Hindlimb muscle (tissue), 1 donor: ENCODE data around the gene CHCT1. TPM values are rescaled to one million over a fixed set of nuclear protein-coding genes. Genes with fewer than 3 reads are reported as not detected.
"Not testable (repeated sequence)": the region's sequence is repeated elsewhere in the genome, so short reads cannot be mapped to it uniquely, and the experiment has no call there.

Experiments used
- DNase-seq: peaks from one replicate; pipeline ENCODE4 v3.0.0-alpha.2; 2013
- polyA plus RNA-seq: library from polyadenylated mRNA; unstranded; fragments of 120-200 nt; gene quantifications from one replicate; pipeline ENCODE4 v1.2.1, GENCODE V29; 2013; ENCODE audit not compliant: insufficient read length

CHCT1 gene
- not detected for polyA plus RNA-seq

DNA sequence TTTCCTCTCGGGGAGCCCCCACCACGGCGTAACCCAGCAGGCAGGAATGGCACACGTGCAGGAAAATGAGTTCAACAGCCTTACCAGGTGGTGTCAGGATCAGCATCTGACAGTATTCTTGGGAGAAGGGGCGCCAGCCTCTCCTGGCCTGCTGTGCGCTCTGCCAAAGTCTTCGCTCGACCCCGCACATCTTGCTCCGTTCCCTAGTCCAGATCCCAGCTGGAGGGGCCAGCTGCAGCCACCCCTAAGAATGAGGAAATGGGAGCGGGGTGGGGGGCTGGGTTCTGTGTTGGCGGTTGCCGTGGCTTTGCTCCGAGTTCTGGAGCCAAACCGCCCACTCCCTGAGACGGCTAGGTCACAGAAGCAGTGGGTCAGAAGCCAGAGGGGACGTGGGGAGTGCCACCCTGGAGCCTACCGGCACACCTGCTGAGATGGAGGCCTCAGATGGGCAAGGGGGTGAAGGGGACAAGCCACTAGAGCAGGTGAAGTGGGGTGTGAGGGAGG is at the start of gene CHCT1:
TSS of gene CHCT1 (plus strand) at position 328 of the 504 bp plus-strand sequence. CDS start at position 432, 104 bp downstream.
- DNase-seq = no peak

DNA sequence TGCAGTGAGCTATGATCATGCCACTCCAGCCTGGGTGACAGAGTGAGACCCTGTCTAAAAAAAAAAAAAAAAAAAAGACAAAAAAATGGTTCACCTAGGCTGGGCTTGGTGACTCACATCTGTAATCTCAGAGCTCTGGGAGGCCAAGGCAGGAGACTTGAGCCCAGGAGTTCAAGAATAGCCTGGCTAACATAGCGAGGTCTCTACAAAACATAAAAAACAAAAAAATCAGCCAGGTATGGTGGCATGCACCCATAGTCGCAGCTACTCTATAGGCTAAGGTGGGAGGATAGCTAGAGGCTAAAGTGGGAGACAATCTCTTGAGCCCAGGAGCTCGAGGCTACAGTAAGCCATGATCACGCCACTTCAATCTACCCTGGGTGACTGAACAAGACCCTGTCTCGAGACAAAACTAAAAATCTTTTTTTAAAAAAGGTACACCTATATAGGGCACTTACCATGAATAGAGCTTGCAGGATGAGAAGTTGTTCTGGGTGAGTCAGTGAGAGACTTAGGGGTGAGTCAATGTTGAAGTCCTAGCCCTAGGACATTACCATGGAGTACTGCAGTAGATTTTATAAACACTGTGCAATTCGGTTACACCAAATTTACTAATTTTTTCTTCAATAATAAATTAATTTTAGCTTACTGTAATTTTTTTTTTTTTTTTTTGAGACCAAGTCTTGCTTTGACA is 49.4 kb upstream of the CHCT1 start:
- DNase-seq = no peak

DNA sequence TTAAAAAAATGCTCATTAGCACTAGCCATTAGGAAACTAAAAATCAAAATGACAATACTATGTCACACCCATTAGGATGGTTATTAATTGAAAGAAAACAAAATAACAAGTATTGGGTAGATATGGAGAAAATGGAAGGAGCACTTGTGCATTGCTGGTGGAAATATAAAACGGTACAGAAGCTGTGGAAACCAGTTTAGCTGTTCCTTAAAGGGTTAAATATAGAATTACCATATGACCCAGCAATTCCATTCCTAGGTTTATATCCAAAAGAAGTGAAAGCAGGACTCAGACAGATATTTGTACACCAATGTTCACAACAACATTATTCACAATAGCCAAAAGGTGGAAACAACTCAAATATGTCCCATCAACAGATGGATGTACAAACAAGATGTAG is 44.1 kb upstream of the CHCT1 start:
- DNase-seq = not testable (repeated sequence)

DNA sequence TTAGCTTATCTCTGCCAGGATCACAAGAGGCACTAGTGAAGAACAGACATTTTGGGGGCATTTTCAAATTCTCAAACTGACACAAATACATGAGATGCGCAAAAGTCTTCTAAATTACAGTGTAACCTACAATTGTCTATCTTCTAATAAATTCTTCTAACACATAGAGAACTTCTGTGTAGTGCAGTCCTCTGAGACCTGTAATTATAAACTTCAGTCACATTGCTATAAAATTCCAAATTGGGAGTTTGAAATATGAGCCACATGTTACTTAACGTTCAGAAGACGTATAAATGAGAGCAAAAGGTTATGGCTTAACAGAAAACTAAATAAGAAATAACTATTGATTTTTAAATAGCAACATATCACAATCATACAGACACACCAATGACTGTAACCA is 42.8 kb upstream of the CHCT1 start:
- not testable (repeated sequence) for DNase-seq

DNA sequence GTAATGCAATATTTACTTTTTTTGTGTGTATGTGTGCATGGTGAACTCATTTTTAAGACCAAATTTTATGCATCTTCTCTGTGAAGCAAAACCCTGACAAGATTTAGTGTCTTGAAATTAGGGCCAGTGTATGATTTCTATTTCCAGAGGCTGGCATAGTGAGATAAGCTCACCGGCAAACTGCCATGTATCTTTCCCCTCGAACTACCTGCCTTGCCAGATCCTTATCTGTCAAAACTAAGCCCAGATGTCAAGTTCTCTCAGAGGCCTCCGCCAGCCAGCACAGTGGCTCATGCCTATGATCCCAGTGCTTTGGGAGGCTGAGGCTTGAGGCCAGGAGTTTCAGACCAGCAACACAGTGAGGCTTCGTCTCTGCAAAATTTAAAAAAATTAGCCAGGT is 40.3 kb upstream of the CHCT1 start:
- no peak for DNase-seq

DNA sequence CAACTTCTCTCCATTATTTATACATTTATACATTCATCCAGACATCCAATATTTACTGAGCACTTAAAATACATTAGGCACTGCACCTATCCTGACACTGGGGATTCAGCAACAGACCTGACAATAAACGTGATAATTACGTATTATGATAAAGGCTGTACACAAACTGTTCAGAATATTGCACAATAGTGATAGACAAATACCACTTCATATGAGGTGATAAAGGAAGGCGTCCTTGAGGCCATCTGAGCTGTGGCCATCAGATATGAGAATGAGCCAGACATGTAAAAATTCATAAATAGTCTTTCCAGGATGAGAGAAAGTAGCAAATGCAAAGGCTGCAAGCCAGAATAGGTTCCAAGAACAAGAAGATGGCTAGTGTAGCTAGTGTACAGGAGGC is 38.9 kb upstream of the CHCT1 start:
- DNase-seq = no peak

DNA sequence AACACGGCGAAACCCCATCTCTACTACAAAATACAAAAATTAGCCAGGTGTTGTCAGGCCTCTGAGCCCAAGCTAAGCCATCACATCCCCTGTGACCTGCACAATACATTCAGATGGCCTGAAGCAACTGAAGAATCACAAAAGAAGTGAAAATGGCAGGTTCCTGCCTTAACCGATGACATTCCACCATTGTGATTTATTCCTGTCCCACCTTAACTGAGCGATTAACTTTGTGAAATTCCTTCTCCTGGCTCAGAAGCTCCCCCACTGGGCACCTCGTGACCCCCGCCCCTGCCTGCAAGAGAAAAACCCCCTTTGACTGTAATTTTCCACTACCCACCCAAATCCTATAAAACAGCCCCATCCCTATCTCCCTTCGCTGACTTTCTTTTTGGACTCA is 37.4 kb upstream of the CHCT1 start:
- DNase-seq = not testable (repeated sequence)

DNA sequence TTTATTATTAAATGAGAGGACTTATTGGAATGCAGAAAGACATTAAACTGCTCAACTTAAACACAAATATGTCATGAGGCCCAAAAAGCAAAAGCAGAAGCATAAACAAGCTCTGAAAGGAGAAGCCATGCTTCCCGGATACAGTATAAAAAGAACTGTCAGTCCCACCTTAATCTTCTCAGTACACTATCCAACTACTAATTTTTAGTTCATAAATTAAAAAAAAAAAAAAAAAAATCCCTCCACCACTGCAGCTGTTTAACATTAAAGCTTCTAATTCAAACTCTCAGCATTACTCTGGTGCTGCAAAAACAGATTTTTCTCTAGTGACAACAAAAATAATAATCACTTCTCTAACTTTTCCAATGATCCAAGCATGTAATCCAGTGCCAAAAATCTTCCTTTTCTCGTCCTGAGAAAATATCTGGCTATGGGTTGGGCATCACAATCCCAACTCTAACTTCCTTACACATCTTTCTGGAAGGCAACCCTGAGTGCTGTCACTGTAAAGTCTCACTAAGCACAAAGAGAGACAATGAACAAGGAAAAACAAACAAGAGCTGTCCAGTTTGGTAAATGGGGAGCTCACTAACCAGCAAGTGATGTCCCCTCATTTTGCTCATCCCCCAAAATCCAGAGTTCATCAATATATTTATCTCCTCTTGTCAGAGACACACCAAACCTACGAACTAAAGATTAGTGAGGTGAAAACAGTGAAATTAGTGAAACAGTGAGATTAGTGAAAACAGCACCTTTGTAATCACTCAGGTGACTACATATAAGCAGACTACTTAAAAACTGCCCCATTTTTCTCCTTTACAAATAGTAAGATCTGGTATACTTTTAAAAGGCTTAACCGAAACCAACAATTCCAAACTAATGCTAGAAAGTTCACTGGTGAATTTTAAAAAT is 35.9 kb upstream of the CHCT1 start:
- no peak for DNase-seq

DNA sequence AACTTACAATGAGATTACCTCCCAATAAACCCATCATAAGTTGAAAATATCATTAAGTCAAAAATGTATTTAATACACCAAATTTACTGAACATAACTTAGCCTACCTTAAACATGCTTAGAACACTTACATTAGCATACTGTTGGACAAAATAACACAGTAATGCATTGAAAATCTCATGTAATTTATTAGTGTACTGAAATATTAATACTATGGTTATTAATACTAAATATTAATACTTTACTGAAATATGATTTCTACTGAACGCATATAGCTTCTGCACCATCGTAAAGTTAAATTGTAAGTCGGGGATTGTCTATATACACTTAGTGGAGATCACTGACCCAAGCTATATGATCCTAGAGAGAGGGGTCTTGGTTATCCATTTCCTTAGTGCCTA is 34.6 kb upstream of the CHCT1 start:
- DNase-seq = no peak

DNA sequence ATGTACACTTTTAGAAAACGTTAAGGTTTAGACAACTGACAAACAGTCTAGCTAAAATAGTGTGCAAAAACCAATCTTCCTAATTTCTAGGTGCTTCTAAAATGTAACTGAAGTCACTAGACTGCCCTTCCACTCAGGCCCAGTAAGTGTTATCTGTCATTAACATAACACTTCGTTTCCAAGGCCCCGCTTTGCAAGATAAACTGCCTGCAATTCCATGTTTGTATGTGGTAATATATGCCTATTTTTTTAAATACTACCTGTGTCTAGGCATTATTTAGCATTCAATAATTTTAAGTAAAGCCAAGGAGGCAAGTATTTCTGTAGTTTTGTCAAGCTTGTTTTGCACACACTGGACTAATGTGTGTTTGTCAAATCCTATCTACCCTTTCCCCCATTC is 33.5 kb upstream of the CHCT1 start:
- no peak for DNase-seq

DNA sequence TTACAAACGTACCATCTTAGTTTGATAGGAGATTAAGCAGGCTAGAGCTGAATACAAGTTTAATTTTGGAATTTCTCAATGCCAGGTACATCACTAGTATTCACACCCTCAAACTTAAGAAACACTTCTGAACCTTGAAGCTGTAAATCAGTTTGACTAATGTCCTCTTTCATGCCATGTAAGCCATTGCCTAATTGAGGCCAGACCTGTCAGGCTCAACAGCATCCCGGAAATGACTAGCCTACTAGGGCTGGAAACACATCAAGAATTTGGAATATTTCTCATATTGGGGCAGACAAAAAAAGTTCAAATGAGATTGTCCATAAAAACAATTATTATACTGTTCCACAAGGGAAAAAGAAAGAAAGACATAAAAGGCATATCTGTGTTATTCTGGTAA is 32.1 kb upstream of the CHCT1 start:
- DNase-seq = no peak

DNA sequence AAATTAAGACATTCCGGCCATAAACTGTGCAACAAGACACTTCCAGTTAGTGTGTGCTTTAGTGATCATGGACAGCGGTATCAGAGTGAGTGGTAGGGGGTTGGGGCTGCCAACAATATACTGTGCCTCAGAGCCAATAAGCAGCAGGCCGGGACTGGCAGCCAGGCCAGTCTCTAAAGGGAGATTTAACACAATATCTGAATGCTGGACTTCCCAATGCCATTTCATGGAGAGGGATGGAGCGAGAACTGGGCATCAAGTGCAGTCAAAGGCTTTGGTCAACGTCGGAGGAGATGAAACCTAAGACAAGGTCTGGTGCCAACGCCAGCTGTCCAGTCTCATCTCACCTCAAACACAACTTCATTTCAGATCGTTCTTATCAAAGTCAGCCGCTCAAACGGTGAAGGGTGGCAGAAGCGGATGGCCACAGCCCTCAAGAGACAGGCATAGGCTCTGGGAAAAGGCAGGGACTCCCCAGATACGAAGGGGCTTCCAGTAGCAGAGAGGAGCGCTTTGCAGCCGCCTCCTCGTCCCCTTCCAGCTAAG is 31.3 kb upstream of the CHCT1 start:
- peak; percentile 23 for DNase-seq

DNA sequence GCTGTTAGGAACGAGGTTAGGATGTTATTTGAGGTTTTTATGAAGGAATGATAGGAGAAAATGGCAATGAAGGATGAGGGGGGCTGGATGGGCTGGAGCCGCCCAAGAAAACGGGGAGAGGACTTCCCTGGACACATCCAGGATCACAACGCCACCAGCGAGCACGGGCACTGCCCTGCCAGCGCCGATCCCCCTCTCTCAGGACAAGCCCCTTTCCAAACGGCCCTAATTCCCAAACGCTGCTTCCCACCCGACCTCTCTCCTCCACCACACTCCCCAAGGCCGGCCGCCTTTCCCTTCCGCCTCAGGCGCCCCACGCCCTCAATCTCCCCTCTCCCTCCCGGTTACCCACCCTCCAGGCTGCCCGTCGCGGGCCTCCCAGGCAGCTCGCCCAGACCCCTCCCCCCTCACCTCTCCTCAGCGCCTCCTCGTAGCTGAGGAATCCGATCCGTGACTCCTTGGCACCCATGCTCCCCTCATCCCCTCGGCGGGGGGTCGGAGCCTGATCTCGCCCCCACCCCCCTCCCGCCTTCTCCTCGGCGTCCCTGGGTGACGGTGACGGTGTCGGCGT is 30.7 kb upstream of the CHCT1 start:
- no peak for DNase-seq

DNA sequence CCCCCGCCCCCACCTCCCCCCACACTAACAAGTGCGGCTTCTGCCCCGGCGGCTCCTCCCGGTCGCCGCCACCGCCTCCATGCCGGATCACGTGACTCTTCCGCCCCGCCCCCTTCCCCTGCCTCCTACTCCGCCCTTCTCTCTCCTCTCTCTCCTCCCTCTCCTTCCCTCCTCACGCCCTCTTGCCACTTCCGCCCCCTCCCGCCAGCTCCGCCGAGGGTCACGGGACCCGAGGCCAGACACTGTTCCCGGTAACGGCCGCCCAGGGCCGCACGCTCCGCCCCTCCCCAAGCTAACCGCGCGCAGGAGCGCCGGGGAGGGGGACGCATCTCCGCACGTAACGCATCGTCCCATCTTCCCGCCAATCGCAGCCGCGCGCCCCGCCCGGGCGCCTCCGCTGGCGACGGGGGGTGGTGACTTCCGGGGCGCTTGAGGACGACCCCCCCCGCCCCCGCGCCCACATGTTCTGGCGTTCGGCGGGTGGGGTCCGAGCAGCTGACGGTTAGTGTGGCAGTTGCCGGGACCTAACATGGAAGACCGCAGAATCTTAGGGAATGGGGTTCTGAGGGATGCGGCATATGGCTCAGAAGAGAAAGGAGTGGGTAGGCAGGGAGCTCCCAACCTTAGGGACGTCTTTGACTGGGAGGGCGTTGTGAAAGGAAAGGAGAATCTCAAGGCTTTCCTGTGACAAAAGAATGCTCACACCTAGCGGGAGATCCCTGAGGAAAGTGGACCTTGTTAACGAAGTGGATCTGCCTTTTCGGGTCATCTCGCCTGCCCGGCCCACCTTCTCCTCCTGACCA is 30.0 kb upstream of the CHCT1 start, which contains the start of gene USP32:
TSS of gene USP32 (minus strand) at position 92 of the 803 bp plus-strand sequence. CDS start 194 bp downstream, outside the sequence.
- DNase-seq = peak; percentile 98

DNA sequence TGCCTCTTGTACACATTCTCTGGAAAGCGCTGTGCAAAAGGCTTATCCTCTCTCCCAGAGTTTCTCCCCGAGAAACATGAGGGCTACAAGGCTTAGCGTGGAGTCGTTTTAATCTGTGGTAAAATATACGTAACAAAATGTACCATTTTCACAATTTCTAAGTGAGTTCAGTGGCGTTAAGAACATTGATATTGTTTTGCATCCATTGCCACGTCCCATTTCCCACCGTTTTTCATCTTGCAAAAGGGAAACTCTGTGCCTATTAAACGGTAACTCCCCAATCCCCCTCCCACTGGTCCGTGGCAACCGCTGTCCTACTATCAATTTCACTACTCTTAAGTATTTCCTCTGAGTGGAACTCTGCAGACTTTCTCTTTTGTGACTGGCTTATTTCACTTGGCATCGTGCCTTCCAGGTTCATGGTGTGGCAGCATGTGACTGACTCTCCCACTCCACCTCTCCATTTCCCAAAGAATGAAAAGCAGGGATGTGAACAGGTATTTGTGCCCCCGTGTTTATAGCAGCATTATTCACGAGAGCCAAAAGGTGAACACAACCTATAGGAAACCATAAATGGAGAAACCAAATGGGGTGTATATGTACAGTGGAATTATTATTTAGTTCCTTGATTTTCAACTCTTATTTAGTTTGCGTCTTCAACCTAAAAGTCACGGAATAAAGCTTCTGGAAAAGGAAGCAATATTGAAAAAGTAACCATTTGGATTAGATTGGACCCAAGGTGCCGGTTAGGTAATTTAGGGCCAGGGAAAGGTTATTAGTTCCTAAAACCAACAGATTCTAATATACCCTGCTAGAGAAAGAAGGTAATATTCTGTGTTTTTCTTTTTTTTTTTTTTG is 29.2 kb upstream of the CHCT1 start:
- DNase-seq = peak; percentile 35

DNA sequence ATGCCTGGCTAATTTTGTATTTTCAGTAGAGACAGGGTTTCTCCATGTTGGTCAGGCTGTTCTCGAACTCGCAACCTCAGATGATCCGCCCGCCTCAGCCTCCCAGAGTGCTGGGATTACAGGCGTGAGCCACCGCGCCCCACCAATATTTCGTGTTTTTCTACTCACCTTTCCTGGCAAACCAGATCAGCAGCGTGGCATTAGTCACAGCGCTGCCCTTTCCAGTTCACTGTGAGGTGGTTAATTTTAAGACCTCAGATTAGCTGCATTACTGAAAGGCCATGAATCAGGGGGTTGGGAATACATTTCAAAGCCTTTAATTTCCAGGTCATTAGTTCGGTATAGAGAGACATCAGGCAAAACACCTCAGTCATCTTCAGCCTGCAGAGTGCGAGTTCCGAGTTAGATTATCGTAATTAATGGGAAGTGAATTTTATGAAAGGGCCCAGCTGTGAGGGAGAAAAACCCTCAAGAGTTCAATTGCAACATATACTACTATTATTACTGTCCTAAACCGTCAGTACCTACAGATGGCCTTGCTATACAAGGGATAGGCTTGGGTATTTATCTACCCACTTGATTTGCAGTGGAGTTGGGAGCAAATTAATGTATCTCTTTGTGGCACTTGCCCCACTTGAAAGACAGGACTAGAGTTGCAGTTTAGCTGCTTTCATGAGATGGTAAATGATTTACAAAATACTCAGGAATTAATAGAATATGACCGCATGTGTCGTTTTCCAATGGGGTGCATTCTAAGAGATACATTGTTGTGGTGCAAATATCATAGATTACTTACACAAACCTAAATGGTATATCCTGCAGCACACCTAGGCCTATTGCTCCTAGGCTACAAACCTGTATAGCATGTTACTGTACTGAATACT is 28.2 kb upstream of the CHCT1 start:
- DNase-seq = no peak

DNA sequence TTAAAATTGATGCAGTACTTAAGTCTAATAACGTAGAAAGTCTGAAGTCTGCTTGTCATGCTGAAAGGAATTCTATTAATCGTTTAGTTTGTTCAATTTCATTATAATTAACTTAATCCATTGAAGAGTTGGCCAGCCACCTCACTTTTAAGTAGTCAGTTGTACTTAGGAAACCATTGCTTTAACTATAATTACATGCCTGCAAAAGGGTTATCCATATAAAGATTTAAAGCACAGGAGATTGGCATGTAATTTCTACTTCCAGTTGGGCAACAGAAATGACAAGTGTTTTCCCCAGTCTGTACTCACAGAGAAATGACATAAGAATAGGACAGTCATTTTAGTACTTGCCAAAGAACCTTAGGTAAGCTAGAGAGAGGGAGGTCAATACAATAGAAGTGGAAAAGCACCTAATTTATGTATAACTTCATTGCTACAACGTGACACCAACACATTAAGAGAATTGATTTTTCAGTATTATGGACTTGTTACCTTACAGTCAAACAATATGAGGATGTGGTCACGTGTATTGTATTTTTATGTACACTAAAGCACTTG is 26.7 kb upstream of the CHCT1 start:
- no peak for DNase-seq

DNA sequence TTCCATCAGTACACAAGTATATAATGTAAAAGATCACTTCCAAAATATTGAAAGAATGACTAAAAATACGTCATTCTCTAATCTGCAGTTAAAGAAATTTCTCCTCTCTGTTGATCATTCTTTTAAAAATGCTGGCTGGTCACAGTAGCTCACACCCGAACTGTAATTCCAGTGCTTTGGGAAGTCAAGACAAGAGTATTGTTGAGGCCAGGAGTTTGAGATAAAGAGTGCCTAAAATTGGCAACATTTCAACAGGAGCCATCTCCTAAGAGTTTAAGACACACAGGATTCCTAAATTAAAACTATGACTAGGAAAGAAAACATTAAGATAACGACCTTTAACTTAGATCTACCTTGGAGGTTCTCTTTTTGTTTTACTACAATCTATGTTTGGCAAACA is 25.9 kb upstream of the CHCT1 start:
- DNase-seq = no peak

DNA sequence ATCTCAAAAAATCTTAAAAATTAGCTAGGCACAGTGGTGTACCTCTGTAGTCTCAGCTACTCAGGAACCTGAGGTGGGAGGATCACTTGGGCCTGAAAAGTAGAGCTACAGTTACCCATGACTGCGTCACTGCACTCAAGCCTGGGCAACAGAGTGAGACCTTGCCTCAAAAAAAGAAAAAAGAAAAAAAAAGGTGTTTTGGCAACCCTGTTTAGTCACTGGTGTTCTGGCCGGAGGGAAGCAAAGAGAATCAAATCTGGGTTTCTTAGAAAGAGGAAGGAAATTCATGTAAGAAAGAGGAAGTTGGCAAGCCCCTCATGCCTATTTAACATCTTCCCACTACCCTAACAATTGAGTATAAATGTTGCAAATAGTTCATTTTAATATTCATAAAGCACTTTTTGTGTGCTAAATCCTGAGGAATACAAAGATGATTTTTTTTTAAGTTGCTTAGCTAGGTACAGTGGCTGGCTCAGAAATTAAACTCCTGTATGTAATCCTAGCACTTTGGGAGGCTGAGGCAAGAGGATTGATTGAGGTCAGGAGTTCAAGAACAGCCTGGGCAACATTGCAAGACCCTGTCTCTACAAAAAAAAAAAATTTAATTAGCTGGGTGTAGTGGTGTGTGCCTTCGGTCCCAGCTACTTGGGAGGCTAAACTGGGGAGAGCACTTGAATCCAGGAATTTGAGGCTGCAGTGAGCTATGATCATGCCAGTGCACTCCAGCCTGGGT is 23.9 kb upstream of the CHCT1 start:
- no peak for DNase-seq
